GM18858 (cell line): ENCODE data around the gene USP2.
"Not testable (repeated sequence)": the region's sequence is repeated elsewhere in the genome, so short reads cannot be mapped to it uniquely, and the experiment has no call there.

ENCODE experiments used
- ATAC-seq: cut with Tn5 transposase; IDR thresholded peaks from one replicate; pipeline ENCODE4 v1.9.1; 2021; ENCODE audit not compliant: unreplicated experiment

Gene USP2

DNA sequence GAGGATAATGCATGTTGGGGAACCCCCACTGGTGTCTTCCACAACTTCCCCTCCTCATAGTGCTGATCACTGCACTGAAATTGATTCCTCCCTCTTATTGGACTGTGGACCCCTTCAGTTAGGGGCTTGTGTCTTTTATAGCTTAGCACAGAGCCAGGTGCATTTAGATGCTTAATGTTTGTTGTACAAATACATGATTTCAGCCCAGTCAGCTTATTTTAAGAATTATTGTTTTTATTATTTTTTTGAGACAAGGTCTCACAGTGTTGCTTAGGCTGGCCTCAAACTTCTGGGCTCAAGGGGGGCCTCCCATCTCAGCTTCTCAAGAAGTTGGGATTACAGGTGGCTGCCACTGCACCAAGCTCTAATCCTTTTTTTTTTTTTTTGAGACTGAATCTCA is 33.2 kb upstream of the USP2 start:
- no peak for ATAC-seq

GRCh38 chr11:119414321-119414720 is 32.8 kb upstream of the USP2 start:
- no peak for ATAC-seq

- no peak for ATAC-seq
Observed at GRCh38 chr11:119412072-119412471, 30.6 kb upstream of the USP2 start.

- no peak for ATAC-seq
Observed at GRCh38 chr11:119410501-119410900, 29.0 kb upstream of the USP2 start.

GRCh38 chr11:119409731-119410130 is 28.2 kb upstream of the USP2 start:
- no peak for ATAC-seq

- ATAC-seq, result no peak
Observed at GRCh38 chr11:119406005-119406404, 24.5 kb upstream of the USP2 start.

- not testable (repeated sequence) for ATAC-seq
Observed at GRCh38 chr11:119405448-119405847, 24.0 kb upstream of the USP2 start.

DNA sequence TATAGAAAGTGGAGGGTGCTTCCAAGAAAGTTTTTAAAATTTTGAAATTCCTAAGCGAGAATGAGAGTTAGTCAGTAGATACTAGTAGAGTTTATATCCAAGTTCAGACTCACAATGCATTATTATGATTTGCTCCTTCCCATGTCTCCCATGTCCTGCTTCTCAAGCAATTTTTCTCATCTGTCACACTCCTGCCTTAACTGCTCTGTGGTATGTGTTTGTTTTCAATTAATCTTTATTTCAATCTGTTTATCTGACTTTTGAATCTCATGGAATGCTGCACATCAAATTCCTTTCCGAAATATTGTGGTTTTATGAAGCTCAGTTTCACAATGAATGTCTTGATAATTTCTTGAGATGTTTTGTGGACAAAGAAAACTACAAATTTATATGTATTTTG is 23.4 kb upstream of the USP2 start:
- ATAC-seq, result no peak

- ATAC-seq, result no peak
Observed at GRCh38 chr11:119403021-119403420, 21.5 kb upstream of the USP2 start.

DNA sequence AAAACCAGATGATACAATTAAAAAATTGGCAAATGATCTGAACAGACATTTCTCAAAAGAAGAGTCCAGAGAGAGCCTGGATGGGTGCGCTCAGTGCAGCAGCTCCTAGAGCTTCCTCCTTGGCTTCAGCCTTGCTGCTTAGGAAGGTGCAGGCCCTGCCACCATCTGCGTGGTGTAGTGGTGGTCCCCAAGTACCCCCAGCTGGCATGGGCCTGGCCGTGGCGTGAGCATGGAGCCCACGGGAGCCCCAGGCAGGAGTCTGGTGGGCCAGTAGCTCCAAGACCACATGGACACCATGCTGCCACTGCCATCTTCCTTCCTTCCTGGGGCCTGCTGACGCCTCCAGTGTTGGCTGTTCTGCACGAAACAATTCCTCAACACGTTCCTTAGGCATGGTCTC is 21.0 kb upstream of the USP2 start:
- no peak for ATAC-seq

DNA sequence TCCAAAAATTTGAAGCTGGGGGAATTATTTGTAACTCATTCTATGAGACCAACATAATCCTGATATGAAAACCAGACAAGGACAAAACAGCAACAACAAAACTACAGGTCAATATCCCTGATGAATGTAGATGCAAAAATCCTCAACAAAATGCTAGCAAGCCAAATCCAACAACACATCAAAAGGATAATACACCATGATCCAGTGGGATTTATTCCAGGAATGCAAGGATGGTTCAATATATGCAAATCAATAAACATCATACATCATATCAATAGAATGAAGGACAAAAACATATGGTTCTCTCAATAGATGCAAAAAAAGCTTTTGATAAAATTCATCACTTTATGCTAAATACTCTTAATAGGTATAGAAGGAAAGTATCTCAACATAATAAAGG is 19.4 kb upstream of the USP2 start:
- ATAC-seq, result no peak

GRCh38 chr11:119397740-119398139 is 16.2 kb upstream of the USP2 start:
- ATAC-seq, result no peak

DNA sequence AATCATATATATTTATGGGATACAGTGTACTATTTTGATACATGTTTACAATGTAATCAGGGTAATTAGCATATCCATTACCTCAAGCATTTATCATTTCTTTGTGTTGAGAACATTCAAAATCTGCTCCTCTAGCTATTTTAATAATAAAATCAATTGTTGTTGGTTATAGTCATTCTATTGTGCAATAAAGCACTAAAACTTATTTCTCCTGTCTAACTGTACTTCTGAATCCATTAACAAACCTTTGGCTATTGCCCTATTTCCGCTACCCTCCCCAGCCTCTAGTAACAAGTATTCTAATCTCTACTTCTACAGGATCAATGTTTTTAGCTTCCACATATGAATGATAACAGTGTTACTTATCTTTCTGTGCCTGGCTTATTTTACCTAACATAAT is 15.3 kb upstream of the USP2 start:
- ATAC-seq, result no peak

DNA sequence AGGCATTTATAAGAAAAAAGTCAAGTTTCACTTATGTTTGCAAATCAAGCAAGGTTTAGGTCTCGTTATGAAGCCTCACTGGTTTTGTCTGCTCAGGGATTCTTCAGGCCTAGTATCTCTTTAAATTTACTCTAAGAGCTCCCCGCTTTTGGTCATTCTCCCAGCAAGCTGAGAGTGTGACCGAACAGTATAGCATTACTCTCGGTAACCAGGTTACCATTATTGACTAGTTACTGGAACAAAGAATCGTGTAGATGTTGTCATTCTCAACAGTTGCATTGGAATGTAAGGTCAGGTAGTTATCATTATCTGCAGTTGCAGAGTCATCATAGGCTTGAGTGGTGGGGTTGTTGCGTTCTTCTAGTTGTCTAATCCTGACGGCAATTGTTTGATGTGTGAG is 9.8 kb upstream of the USP2 start:
- no peak for ATAC-seq

GRCh38 chr11:119389611-119390254 is 8.2 kb upstream of the USP2 start:
- no peak for ATAC-seq

- no peak for ATAC-seq
Observed at GRCh38 chr11:119388103-119388502, 6.6 kb upstream of the USP2 start.

DNA sequence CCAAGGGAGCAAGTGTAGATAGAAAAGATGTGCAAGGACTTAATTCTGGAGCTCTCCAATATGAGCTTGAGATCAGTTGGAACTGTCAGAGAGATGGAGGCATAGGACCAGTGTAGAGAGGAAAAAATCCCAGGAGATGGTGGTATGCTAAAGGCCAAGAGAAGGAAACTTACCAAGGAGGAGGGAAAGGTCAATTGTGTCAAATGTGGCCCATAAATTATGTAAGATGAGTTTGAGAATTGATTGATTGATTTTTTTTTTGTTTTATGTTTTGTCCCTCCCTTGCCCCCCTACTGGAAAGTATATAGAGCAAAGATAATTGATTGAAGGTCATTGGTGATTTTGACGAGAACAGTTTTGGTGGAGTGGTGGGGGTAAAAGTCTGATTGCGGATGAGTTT is 2.8 kb upstream of the USP2 start:
- no peak for ATAC-seq

- ATAC-seq, result not testable (repeated sequence)
Observed at GRCh38 chr11:119382513-119382912, 1.0 kb upstream of the USP2 start.

GRCh38 chr11:119382101-119382500 is 611 bp upstream of the USP2 start:
- ATAC-seq, result no peak

- no peak for ATAC-seq
Observed at GRCh38 chr11:119380827-119381180, 686 bp downstream of the USP2 start.

DNA sequence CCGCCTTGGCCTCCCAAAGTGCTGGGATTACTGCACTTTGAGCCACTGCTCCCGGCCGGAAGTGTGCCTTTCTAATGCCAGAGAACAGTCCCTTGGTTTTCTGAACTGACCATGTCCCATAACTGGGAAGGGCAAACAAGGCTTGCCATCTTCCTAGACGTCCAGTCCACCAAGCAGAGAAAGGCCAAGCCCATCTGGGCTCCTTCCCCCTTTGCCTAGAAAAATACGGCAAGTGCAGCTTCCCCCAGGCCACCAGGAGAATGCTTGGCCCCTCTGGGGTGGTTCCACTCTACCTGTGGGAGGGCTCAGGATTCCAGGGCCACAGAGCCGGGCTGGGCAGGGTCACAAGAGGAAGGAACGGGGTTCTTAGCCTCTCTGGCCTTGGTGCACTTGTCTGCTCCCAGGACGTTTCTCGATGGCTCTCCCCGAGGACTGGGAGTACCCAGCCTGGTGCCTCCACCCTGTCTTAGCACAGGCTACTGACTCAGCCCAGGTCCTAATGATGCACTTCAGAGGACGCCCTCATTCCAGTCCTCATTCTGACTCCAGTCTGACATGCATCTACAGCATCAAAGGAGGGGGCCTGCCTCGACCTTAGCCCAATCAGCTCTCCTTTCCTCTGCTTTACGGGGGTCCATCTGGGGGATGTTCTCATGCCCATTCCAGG is 1.2 kb downstream of the USP2 start:
- ATAC-seq, result no peak

DNA sequence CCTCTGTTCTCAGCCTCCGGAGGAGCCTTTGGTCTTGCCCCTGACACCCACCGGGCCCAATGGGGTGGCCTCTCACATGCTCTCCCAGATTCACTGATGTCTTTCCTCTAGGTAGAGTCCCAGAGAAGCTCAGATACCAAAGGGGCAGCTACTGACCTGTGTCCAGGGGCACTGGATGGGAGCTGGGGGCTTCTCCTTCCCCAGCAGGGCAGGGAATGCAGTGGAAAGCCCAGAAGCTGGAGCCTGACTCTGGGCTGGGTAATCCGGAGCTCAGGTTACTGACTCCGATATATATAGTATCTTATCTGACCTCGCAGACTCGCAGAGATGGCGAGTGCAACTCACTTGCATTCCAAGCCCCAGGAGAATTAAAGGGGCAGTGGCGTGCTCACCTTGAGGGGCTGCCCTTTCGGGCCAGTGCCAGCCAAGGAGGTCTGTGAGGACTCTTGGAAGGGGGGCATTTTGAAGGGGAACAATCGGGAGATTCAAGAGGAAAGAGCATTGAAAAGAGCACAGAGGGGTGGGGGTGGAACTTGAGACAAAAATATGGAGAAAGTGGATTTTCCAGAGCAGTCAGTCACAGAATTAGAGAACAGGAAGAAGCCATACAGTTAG is 2.5 kb downstream of the USP2 start:
- no peak for ATAC-seq
